Activated CD4-positive, alpha-beta T cell treated with anti-CD3 and anti-CD28 coated beads for 36 hours (primary cell): ENCODE data around the gene PRCC. TPM values are rescaled to one million over a fixed set of nuclear protein-coding genes. Genes with fewer than 3 reads are reported as not detected.

Experiments used
- ATAC-seq: fragments of 200-7000 bp; cut with Tn5 transposase; one replicate; pipeline ENCODE4 v1.10.0; 2021; ENCODE audit warnings: mild to moderate bottlenecking, moderate library complexity
- CTCF ChIA-PET: fragments of 350-600 bp; sonication (Branson Sonifier 250); formaldehyde crosslinking; loops from one replicate; lab custom pipeline; 2021; ENCODE audit warnings: antibody characterized with exemption; lab: Charles Lee
- POLR2A ChIA-PET: fragments of 350-600 bp; sonication (Branson Sonifier 250); formaldehyde crosslinking; loops from one replicate; lab custom pipeline; 2021; ENCODE audit warnings: antibody characterized with exemption, inconsistent platforms; lab: Charles Lee
- DNase-seq: peaks from one replicate; pipeline ENCODE4 v3.0.0-alpha.2; 2020
- H3K27ac Mint-ChIP-seq: one replicate; pipeline ENCODE4 v1.8.0; 2021; ENCODE audit warnings: mixed read lengths
- H3K27me3 Mint-ChIP-seq: one replicate; pipeline ENCODE4 v1.8.0; 2021; ENCODE audit warnings: mixed read lengths
- H3K36me3 Mint-ChIP-seq: one replicate; pipeline ENCODE4 v1.8.0; 2021; ENCODE audit warnings: low read depth, mixed read lengths
- H3K4me1 Mint-ChIP-seq: one replicate; pipeline ENCODE4 v1.8.0; 2021; ENCODE audit warnings: mixed read lengths
- H3K4me3 Mint-ChIP-seq: one replicate; pipeline ENCODE4 v1.8.0; 2021; ENCODE audit warnings: mild to moderate bottlenecking, moderate library complexity, mixed read lengths
- H3K9me3 Mint-ChIP-seq: one replicate; pipeline ENCODE4 v1.8.0; 2021; ENCODE audit warnings: low read depth, mixed read lengths
- intact Hi-C, 2 experiments: fragments of 100-400 bp; cut with DNase I in 1 of 2; cut with micrococcal nuclease in 1 of 2; formaldehyde crosslinking; loops; one replicate each; pipeline versions ENCODE4 v1.14.2 to v1.15.1; 2022 to 2024; cut with DNase I, micrococcal nuclease
- total RNA-seq, 2 experiments: library from RNA; stranded (reverse); gene quantifications; one replicate each; pipeline ENCODE4 v1.2.3, GENCODE V29; 2021

Gene PRCC
- total RNA-seq, 2 experiments from 2014 or later: 80.4 to 110 TPM

GRCh38 chr1:156772728-156773497 is 5.6 kb downstream of the PRCC start:
- no peaks in the 10 kb centered on the region for H3K27me3 Mint-ChIP-seq
- DNase-seq: no peak
- H3K36me3 Mint-ChIP-seq: peaks cover 45% of the 10 kb centered on the region
- peak overlapping the region; percentile 52 for H3K27ac Mint-ChIP-seq
- H3K9me3 Mint-ChIP-seq: no peaks in the 10 kb centered on the region
- no peak overlapping the region for H3K4me3 Mint-ChIP-seq
- no peak for ATAC-seq
- H3K4me1 Mint-ChIP-seq: peaks cover 70% of the 10 kb centered on the region
- POLR2A ChIA-PET: interaction anchor here (0.7 to 1.1 kb wide), 3 partner anchors 21 to 47 kb away, joined by 3 to 4 read pairs (median 3); partner anchors contain the start of gene HDGF
- intact Hi-C loops: no loop called here
- CTCF ChIA-PET: interaction anchor here (0.8 to 8.9 kb wide), 6 partner anchors 21 to 86 kb away, joined by 3 to 128 read pairs (median 6); partner anchors contain the start of genes INSRR, ISG20L2, METTL25B and MRPL24

GRCh38 chr1:156773607-156774006 is 6.3 kb downstream of the PRCC start:
- ATAC-seq (peak; percentile 67), DNase-seq (no peak)
- intact Hi-C loops: no loop called here
- no peaks in the 10 kb centered on the region for H3K27me3 Mint-ChIP-seq
- peaks cover 73% of the 10 kb centered on the region for H3K4me1 Mint-ChIP-seq
- H3K27ac Mint-ChIP-seq: peak overlapping the region; percentile 52
- CTCF ChIA-PET: interaction anchor here (0.7 to 2.1 kb wide), 3 partner anchors 23 to 91 kb away, joined by 4 to 7 read pairs (median 5); no protein-coding TSS in a partner anchor
- peaks cover 42% of the 10 kb centered on the region for H3K36me3 Mint-ChIP-seq
- no peak overlapping the region for H3K4me3 Mint-ChIP-seq
- no peaks in the 10 kb centered on the region for H3K9me3 Mint-ChIP-seq
- POLR2A ChIA-PET: interaction anchor here (1.1 kb wide), 1 partner anchor 34 kb away, joined by 4 read pairs; no protein-coding TSS in a partner anchor

GRCh38 chr1:156775799-156776198 is 8.5 kb downstream of the PRCC start:
- peaks cover 55% of the 10 kb centered on the region for H3K4me1 Mint-ChIP-seq
- no peaks in the 10 kb centered on the region for H3K9me3 Mint-ChIP-seq
- H3K4me3 Mint-ChIP-seq: no peak overlapping the region
- ATAC-seq: peak; percentile 63
- H3K36me3 Mint-ChIP-seq: peaks cover 25% of the 10 kb centered on the region
- peak; percentile 26 for DNase-seq
- peak overlapping the region; percentile 15 for H3K27ac Mint-ChIP-seq
- POLR2A ChIA-PET: no interaction called here
- H3K27me3 Mint-ChIP-seq: no peaks in the 10 kb centered on the region
- intact Hi-C loops: no loop called here
- CTCF ChIA-PET: interaction anchor here (1.4 to 2.6 kb wide), 2 partner anchors 21 to 50 kb away, joined by 3 to 7 read pairs; no protein-coding TSS in a partner anchor

- H3K4me1 Mint-ChIP-seq: peaks cover 58% of the 10 kb centered on the region
- POLR2A ChIA-PET: no interaction called here
- no peak overlapping the region for H3K4me3 Mint-ChIP-seq
- ATAC-seq: no peak
- no peaks in the 10 kb centered on the region for H3K27me3 Mint-ChIP-seq
- intact Hi-C loops: no loop called here
- peaks cover 24% of the 10 kb centered on the region for H3K36me3 Mint-ChIP-seq
- peak overlapping the region; percentile 14 for H3K27ac Mint-ChIP-seq
- DNase-seq: no peak
- no peaks in the 10 kb centered on the region for H3K9me3 Mint-ChIP-seq
- CTCF ChIA-PET: interaction anchor here (0.6 to 2.6 kb wide), 4 partner anchors 51 to 391 kb away, joined by 3 to 7 read pairs (median 4); no protein-coding TSS in a partner anchor
These were observed 9.6 kb downstream of the PRCC start for GRCh38 chr1:156776942-156777341.

GRCh38 chr1:156777573-156777972 is 10.2 kb downstream of the PRCC start:
- no peaks in the 10 kb centered on the region for H3K9me3 Mint-ChIP-seq
- ChIA-PET CTCF (no interaction called here), POLR2A (no interaction called here)
- intact Hi-C loops: no loop called here
- no peak for DNase-seq
- no peaks in the 10 kb centered on the region for H3K27me3 Mint-ChIP-seq
- ATAC-seq: peak; percentile 34
- H3K4me1 Mint-ChIP-seq: peaks cover 51% of the 10 kb centered on the region
- peaks cover 27% of the 10 kb centered on the region for H3K36me3 Mint-ChIP-seq
- H3K4me3 Mint-ChIP-seq: no peak overlapping the region
- H3K27ac Mint-ChIP-seq: peak overlapping the region; percentile 1

GRCh38 chr1:156781585-156782186 is 14.4 kb downstream of the PRCC start:
- intact Hi-C loops: no loop called here

GRCh38 chr1:156785458-156785857 is 18.1 kb downstream of the PRCC start:
- intact Hi-C loops: no loop called here
- no peak overlapping the region for H3K4me3 Mint-ChIP-seq
- CTCF ChIA-PET: interaction anchor here (0.7 to 1.3 kb wide), 5 partner anchors 13 to 96 kb away, joined by 3 to 5 read pairs (median 3); partner anchors contain the start of gene NTRK1
- H3K4me1 Mint-ChIP-seq: peaks cover 15% of the 10 kb centered on the region
- H3K36me3 Mint-ChIP-seq: peaks cover 43% of the 10 kb centered on the region
- H3K27me3 Mint-ChIP-seq: no peaks in the 10 kb centered on the region
- H3K9me3 Mint-ChIP-seq: no peaks in the 10 kb centered on the region
- DNase-seq: no peak
- no peak overlapping the region for H3K27ac Mint-ChIP-seq
- ATAC-seq: no peak
- POLR2A ChIA-PET: no interaction called here

More at GRCh38 chr1:156781585-156782186, 14.4 kb downstream of the PRCC start:
- CTCF ChIA-PET: interaction anchor here (0.8 to 3.5 kb wide), 8 partner anchors 10 to 91 kb away, joined by 3 to 19 read pairs (median 4); partner anchors contain the start of genes INSRR and PRCC
- Mint-ChIP-seq H3K27ac (no peak overlapping the region), H3K27me3 (no peaks in the 10 kb centered on the region), H3K36me3 (peaks cover 26% of the 10 kb centered on the region), H3K4me3 (no peak overlapping the region), H3K9me3 (no peaks in the 10 kb centered on the region), H3K4me1 (peaks cover 27% of the 10 kb centered on the region)
- DNase-seq: no peak
- ATAC-seq: peak; percentile 61
- POLR2A ChIA-PET: no interaction called here

- H3K36me3 Mint-ChIP-seq: peaks cover 46% of the 10 kb centered on the region
- H3K4me1 Mint-ChIP-seq: peaks cover 7% of the 10 kb centered on the region
- no peak overlapping the region for H3K27ac Mint-ChIP-seq
- intact Hi-C loops: no loop called here
- no peak overlapping the region for H3K4me3 Mint-ChIP-seq
- no peaks in the 10 kb centered on the region for H3K27me3 Mint-ChIP-seq
- ChIA-PET CTCF (interaction anchor here (1.0 to 1.1 kb wide), 2 partner anchors 9 to 105 kb away, joined by 3 to 5 read pairs; no protein-coding TSS in a partner anchor), POLR2A (no interaction called here)
- DNase-seq (no peak), ATAC-seq (no peak)
- H3K9me3 Mint-ChIP-seq: no peaks in the 10 kb centered on the region
These were observed 19.3 kb downstream of the PRCC start for GRCh38 chr1:156786640-156787039.

- ChIA-PET CTCF (interaction anchor here (1.9 to 2.0 kb wide), 2 partner anchors 11 to 71 kb away, joined by 4 to 8 read pairs; no protein-coding TSS in a partner anchor), POLR2A (interaction anchor here (0.6 kb wide), 2 partner anchors 57 to 126 kb away, joined by 3 to 6 read pairs; no protein-coding TSS in a partner anchor)
- peaks cover 43% of the 10 kb centered on the region for H3K36me3 Mint-ChIP-seq
- no peaks in the 10 kb centered on the region for H3K9me3 Mint-ChIP-seq
- ATAC-seq (no peak), DNase-seq (no peak)
- peaks cover 5% of the 10 kb centered on the region for H3K4me1 Mint-ChIP-seq
- intact Hi-C loops: no loop called here
- H3K27ac Mint-ChIP-seq: no peak overlapping the region
- H3K4me3 Mint-ChIP-seq: no peak overlapping the region
- no peaks in the 10 kb centered on the region for H3K27me3 Mint-ChIP-seq
These were observed 20.8 kb downstream of the PRCC start for GRCh38 chr1:156788136-156788535.

- Mint-ChIP-seq H3K27ac (peak overlapping the region; percentile 11), H3K4me3 (no peak overlapping the region), H3K9me3 (no peaks in the 10 kb centered on the region), H3K4me1 (peaks cover 5% of the 10 kb centered on the region), H3K27me3 (no peaks in the 10 kb centered on the region), H3K36me3 (peaks cover 52% of the 10 kb centered on the region)
- intact Hi-C loops: no loop called here
- CTCF ChIA-PET: interaction anchor here (0.9 to 2.0 kb wide), 5 partner anchors 9 to 133 kb away, joined by 3 to 8 read pairs (median 3); no protein-coding TSS in a partner anchor
- no peak for DNase-seq
- POLR2A ChIA-PET: no interaction called here
- no peak for ATAC-seq
These were observed 22.4 kb downstream of the PRCC start for GRCh38 chr1:156789621-156790318.
